Esophagus muscularis mucosa (tissue), 4 donors: ENCODE results near the gene AGK. TPM values are rescaled to one million over a fixed set of nuclear protein-coding genes. Genes with fewer than 3 reads are reported as not detected.

Experiments
- DNase-seq: peaks from one replicate; pipeline ENCODE4 v3.0.0-alpha.2; 2017; ENCODE audit errors: extremely low spot score
- H3K27ac ChIP-seq, 4 donors: fragments of 200-600 bp; sonication (generic); replicated peaks in 1 of 4; 1 replicate in 3 of 4; 2 replicates in 1 of 4; pipeline ENCODE4 v1.5.1; 2016 to 2019; ENCODE audit warnings: mild to moderate bottlenecking in 1 of 4
- H3K27me3 ChIP-seq, 4 donors: fragments of 200-600 bp; sonication (generic); one replicate each; pipeline versions ENCODE4 v1.5.1 to v1.6.0; 2016 to 2019
- H3K36me3 ChIP-seq, 4 donors: fragments of 200-600 bp; sonication (generic); one replicate each; pipeline ENCODE4 v1.5.1; 2016 to 2019
- H3K4me1 ChIP-seq, 4 donors: fragments of 200-600 bp; sonication (generic); one replicate each; pipeline ENCODE4 v1.5.1; 2016 to 2019
- H3K4me3 ChIP-seq, 4 donors: fragments of 200-600 bp; sonication (generic); 1 replicate in 2 of 4; 2 replicates in 2 of 4; pipeline ENCODE4 v1.5.1; 2016 to 2019; ENCODE audit warnings: mild to moderate bottlenecking in 4 of 4, moderate library complexity in 1 of 4
- H3K9me3 ChIP-seq, 4 donors: fragments of 200-600 bp; sonication (generic); 1 replicate in 3 of 4; 2 replicates in 1 of 4; pipeline ENCODE4 v1.5.1; 2016 to 2019
- EP300 ChIP-seq: sonication (generic); formaldehyde crosslinking; IDR thresholded peaks from one replicate; pipeline ENCODE4 v1.6.1; 2017; ENCODE audit warnings: antibody characterized with exemption
- POLR2A ChIP-seq: fragments of 450-650 bp; IDR thresholded peaks from one replicate; pipeline ENCODE4 v1.6.1; 2017; ENCODE audit warnings: antibody characterized with exemption, moderate library complexity, mild to moderate bottlenecking, low read depth
- POLR2AphosphoS5 ChIP-seq, 2 donors: sonication (generic); formaldehyde crosslinking; IDR thresholded peaks; one replicate each; pipeline ENCODE4 v1.6.1; 2017; ENCODE audit warnings: antibody characterized with exemption in 2 of 2
- WGBS: methylation state at CpG from one replicate; pipeline ENCODE4 v1.1.5; 2018; 5-methylcytosine and 5-hydroxymethylcytosine counted together
- intact Hi-C: fragments of 100-400 bp; cut with DNase I; formaldehyde crosslinking; loops from one replicate; pipeline ENCODE4 v1.15.1; 2023
- total RNA-seq, 4 donors: library from RNA; depleted of rRNA; stranded (reverse); fragments of >200 nt; gene quantifications; one replicate each; pipeline versions ENCODE4 v1.1.0 to v1.2.1, GENCODE V29; 2016
- TF ChIP-seq, protein P1 (sequence below), 3 experiments: fragments of 200-600 bp in 2 of 3; fragments of 450-650 bp in 1 of 3; sonication (generic) in 2 of 3; IDR thresholded peaks; one replicate each; pipeline ENCODE4 v1.5.1; 2017 to 2019; ENCODE audit warnings: antibody characterized with exemption in 3 of 3, mild to moderate bottlenecking in 2 of 3, moderate library complexity in 1 of 3

AGK gene
- total RNA-seq, 4 donors from 2014 or later, result 17.9 to 23.4 (median 19.2) TPM

DNA sequence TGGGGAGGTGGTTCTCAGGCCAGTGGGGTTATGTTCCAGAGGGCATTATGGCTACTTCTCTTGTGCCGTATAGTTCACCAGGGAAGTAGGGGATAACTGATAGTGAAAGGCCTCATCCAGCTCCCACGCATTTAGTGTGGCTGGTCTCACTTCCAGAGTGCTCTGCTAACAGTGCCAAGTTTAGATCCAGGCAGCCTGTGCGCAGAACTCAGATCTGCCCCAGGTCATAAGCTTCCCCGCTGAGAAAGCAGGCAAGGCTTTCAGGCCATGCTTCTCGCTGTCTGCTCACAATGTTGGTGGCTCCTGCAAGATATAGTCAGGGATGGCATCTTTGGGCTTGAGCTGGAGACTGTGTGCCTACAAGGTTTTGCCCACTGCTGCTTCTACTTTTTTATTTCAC is 11.3 kb downstream of the AGK start:
- 96% methylated on average over 5 of the region's 5 CpGs for WGBS
- DNase-seq, result no peak
- Histone ChIP-seq H3K36me3 (peaks cover 0 to 54% (median 23%) of the 10 kb centered on the region in 4 donors), H3K4me3 (no peak overlapping the region), H3K27me3 (no peaks in the 10 kb centered on the region), H3K27ac (no peak overlapping the region), H3K9me3 (peaks cover 0 to 5% (median 4%) of the 10 kb centered on the region in 4 donors), H3K4me1 (peaks cover 0 to 11% (median 5%) of the 10 kb centered on the region in 4 donors)
- intact Hi-C loops, result no loop called here
- TF ChIP-seq EP300 (no peak), POLR2AphosphoS5 (IDR thresholded peaks at IDR 0.05) (no peak), POLR2A (no peak)
- TF ChIP-seq, protein P1, sequence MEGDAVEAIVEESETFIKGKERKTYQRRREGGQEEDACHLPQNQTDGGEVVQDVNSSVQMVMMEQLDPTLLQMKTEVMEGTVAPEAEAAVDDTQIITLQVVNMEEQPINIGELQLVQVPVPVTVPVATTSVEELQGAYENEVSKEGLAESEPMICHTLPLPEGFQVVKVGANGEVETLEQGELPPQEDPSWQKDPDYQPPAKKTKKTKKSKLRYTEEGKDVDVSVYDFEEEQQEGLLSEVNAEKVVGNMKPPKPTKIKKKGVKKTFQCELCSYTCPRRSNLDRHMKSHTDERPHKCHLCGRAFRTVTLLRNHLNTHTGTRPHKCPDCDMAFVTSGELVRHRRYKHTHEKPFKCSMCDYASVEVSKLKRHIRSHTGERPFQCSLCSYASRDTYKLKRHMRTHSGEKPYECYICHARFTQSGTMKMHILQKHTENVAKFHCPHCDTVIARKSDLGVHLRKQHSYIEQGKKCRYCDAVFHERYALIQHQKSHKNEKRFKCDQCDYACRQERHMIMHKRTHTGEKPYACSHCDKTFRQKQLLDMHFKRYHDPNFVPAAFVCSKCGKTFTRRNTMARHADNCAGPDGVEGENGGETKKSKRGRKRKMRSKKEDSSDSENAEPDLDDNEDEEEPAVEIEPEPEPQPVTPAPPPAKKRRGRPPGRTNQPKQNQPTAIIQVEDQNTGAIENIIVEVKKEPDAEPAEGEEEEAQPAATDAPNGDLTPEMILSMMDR (IDR thresholded peaks at IDR 0.05), result no peak

DNA sequence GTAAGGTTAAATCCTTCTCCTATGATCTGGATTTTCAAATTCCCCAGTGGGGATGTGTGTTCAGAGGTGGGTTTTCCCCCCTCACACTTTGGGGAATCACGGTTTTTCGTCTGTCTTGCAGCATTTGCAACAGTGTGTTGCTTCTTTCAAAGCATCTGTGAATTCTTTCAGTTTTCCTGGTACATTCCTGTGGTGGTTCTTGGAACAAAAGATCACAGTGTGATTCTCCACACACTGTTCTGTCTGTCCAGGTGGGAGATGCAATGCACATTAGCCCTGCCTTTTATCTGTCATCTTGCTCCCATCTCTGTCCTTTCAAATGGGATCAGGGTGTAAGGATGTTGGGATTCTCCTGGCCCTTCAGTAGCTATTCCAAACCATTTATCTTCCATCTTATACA is 11.8 kb downstream of the AGK start:
- Histone ChIP-seq H3K27ac (no peak overlapping the region), H3K9me3 (peaks cover 0 to 5% (median 4%) of the 10 kb centered on the region in 4 donors), H3K27me3 (no peaks in the 10 kb centered on the region), H3K4me1 (peaks cover 0 to 9% (median 3%) of the 10 kb centered on the region in 4 donors), H3K36me3 (peaks cover 0 to 53% (median 23%) of the 10 kb centered on the region in 4 donors), H3K4me3 (no peak overlapping the region)
- intact Hi-C loops, result no loop called here
- no peak for DNase-seq
- no peak for TF ChIP-seq POLR2A
- TF ChIP-seq, protein P1 (IDR thresholded peaks at IDR 0.05), result no peak
- TF ChIP-seq POLR2AphosphoS5 (IDR thresholded peaks at IDR 0.05), result no peak
- TF ChIP-seq EP300, result no peak
- 93% methylated on average over 2 of the region's 2 CpGs for WGBS

DNA sequence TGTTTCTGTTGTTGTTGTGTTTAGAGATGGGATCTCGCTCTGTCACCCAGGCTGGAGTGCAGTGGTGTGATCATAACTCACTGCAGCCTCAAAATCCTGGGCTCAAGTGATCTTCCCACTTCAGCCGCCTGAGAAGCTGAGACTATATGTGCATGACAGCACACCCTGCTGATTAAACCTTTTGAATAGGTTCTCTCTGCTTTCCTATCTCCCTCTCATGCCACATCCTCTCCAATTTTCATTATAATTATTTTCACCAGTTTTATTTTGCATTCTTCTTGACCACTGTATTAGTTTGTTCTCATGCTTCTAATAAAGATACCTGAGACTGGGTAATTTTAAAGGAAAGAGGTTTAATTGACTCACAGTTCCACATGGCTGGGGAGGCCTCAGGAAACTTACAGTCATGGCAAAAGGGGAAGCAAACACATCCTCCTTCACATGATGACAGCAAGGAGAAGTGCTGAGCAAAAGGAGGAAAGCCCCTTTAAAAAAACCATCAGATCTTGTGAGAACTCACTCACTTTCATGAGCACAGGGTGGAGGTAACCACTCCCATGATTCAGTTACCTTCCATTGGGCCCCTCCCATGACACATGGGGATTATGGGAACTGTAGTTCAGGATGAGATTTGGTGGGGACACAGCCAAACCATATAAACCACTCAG is 12.9 kb downstream of the AGK start:
- intact Hi-C loops, result no loop called here
- H3K9me3 ChIP-seq, result peaks cover 0 to 5% (median 3%) of the 10 kb centered on the region in 4 donors
- H3K4me1 ChIP-seq, result peaks cover 0 to 2% (median 0%) of the 10 kb centered on the region in 4 donors
- no peak overlapping the region for H3K4me3 ChIP-seq
- H3K27me3 ChIP-seq, result no peaks in the 10 kb centered on the region
- no peak for TF ChIP-seq POLR2AphosphoS5 (IDR thresholded peaks at IDR 0.05)
- no peak for TF ChIP-seq POLR2A
- TF ChIP-seq EP300, result no peak
- TF ChIP-seq, protein P1 (IDR thresholded peaks at IDR 0.05), result no peak
- no peak overlapping the region for H3K27ac ChIP-seq
- WGBS, result 94% methylated on average over 2 of the region's 2 CpGs
- no peak for DNase-seq
- H3K36me3 ChIP-seq, result peaks cover 0 to 57% (median 24%) of the 10 kb centered on the region in 4 donors

DNA sequence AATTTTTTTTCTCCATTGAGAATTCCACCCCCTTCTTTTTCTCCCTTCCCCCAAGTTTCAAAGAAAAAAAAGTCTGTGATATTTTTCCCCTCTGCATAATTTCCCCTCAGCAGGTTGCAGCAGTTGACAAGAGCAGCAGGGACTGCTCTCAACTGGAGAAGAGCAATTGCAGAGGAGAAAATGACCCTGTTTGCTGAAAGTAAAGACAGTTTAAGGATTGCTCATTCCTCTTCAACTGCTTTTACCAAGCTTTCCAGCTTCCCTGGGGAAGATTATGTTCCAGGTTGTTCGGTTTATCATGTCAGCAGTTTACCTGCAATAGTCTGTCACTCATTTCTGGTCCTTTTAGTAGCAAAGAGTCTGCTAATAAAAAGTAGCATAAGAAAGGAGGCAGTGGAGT is 16.2 kb downstream of the AGK start:
- no peaks in the 10 kb centered on the region for H3K27me3 ChIP-seq
- no peak overlapping the region for H3K27ac ChIP-seq
- no peak for DNase-seq
- H3K4me3 ChIP-seq, result no peak overlapping the region
- WGBS, result 88% methylated on average over 1 of the region's 1 CpG
- no peaks in the 10 kb centered on the region for H3K4me1 ChIP-seq
- intact Hi-C loops, result no loop called here
- H3K9me3 ChIP-seq, result no peaks in the 10 kb centered on the region
- TF ChIP-seq, protein P1 (IDR thresholded peaks at IDR 0.05), result no peak
- no peak for TF ChIP-seq POLR2A
- TF ChIP-seq EP300, result no peak
- no peak for TF ChIP-seq POLR2AphosphoS5 (IDR thresholded peaks at IDR 0.05)
- H3K36me3 ChIP-seq, result peaks cover 0 to 66% (median 22%) of the 10 kb centered on the region in 4 donors

DNA sequence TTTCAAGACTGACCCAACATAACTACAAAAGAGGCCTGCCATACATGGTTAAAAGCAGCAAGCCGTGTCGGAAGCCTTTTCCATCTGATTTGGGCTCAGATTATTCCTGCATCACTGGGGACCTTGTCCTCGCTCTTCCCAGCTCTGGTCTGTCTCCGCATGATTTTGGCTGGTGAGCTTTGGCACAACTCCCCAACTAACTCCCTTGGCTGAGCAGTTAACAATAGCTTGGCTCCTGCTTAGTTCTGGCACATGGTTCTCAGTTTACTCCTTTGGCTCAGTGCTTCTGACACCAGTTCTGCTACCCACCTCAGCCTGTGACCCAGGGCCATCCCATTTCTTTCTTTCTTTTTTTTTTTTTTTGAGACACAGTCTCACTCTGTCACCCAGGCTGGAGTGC is 17.0 kb downstream of the AGK start:
- no peak for DNase-seq
- Histone ChIP-seq H3K9me3 (no peaks in the 10 kb centered on the region), H3K36me3 (peaks cover 0 to 58% (median 18%) of the 10 kb centered on the region in 4 donors), H3K4me1 (no peaks in the 10 kb centered on the region), H3K27ac (no peak overlapping the region), H3K27me3 (no peaks in the 10 kb centered on the region), H3K4me3 (no peak overlapping the region)
- TF ChIP-seq POLR2AphosphoS5 (IDR thresholded peaks at IDR 0.05) (no peak), POLR2A (no peak)
- whole genome bisulfite sequencing, result 68% methylated on average over 4 of the region's 4 CpGs
- intact Hi-C loops, result no loop called here
